Mucosa of stomach (tissue), 1 donor: Measurements from ENCODE around the gene FMNL2.
"Not testable (repeated sequence)": the region's sequence is repeated elsewhere in the genome, so short reads cannot be mapped to it uniquely, and the experiment has no call there.

Source experiments
- H3K27me3 ChIP-seq: one replicate; pipeline ENCODE4 v1.7.0; 2013; ENCODE audit warnings: mild to moderate bottlenecking, low read length; ENCODE audit not compliant: control insufficient read depth, insufficient read depth
- H3K36me3 ChIP-seq: one replicate; pipeline ENCODE4 v1.7.0; 2013; ENCODE audit warnings: low read length; ENCODE audit not compliant: control insufficient read depth, insufficient read depth
- H3K4me1 ChIP-seq: one replicate; pipeline ENCODE4 v1.7.0; 2013; ENCODE audit warnings: mild to moderate bottlenecking, low read length; ENCODE audit not compliant: control insufficient read depth, insufficient read depth
- H3K4me3 ChIP-seq: one replicate; pipeline ENCODE4 v1.7.0; 2013; ENCODE audit warnings: low read length
- H3K9ac ChIP-seq: one replicate; pipeline ENCODE4 v1.7.0; 2013; ENCODE audit warnings: mild to moderate bottlenecking, low read length, moderate library complexity
- H3K9me3 ChIP-seq: one replicate; pipeline ENCODE4 v1.7.0; 2013; ENCODE audit warnings: mild to moderate bottlenecking, low read length, moderate library complexity; ENCODE audit not compliant: control insufficient read depth
- donor health status: Pancreatic carcinoma.

The FMNL2 gene

DNA sequence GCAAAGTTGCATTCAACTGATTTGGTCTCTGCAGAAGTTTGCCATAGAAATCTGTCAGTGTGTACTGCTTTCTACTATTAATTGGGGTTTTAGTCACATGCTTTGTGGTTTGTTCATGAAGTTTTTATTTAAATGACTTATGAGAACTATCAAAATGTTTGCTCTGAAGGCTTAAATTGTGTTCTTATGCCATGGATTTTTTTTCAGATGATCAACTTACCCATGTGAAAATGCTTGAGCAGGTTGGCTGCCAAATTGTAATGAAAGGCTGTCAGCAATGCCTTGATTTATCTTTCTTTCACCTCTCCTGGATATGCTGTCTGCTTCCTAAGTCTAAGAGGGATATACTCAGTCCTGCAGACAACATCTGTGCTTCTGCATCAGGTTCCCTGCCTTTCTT lies 50.7 kb downstream of the FMNL2 start:
- no peaks in the 10 kb centered on the region for H3K4me1 ChIP-seq
- H3K27me3 ChIP-seq, result no peaks in the 10 kb centered on the region
- H3K9ac ChIP-seq, result no peak overlapping the region
- no peaks in the 10 kb centered on the region for H3K36me3 ChIP-seq
- no peaks in the 10 kb centered on the region for H3K9me3 ChIP-seq
- no peak overlapping the region for H3K4me3 ChIP-seq

DNA sequence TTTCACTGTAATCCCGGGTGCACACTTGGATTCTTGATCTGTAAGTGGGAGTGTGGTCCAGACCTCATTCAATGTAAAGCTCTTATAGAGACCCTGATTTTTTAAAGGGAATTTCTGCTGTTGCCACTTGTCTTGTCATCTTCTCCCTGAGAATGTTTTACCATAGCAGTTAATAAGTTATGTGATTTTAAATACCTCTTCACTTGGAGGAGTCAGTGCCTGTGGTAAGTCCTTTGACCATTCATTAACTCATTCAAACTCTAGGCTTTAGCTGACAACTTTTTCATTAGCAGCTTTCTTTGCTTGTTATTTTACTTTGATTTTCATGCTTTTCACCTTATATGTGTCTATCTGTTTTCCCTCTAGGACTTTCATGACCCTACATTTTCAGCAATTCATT lies 51.3 kb downstream of the FMNL2 start:
- peaks cover 5% of the 10 kb centered on the region for H3K4me1 ChIP-seq
- no peak overlapping the region for H3K9ac ChIP-seq
- no peaks in the 10 kb centered on the region for H3K36me3 ChIP-seq
- no peaks in the 10 kb centered on the region for H3K27me3 ChIP-seq
- H3K9me3 ChIP-seq, result no peaks in the 10 kb centered on the region
- no peak overlapping the region for H3K4me3 ChIP-seq

DNA sequence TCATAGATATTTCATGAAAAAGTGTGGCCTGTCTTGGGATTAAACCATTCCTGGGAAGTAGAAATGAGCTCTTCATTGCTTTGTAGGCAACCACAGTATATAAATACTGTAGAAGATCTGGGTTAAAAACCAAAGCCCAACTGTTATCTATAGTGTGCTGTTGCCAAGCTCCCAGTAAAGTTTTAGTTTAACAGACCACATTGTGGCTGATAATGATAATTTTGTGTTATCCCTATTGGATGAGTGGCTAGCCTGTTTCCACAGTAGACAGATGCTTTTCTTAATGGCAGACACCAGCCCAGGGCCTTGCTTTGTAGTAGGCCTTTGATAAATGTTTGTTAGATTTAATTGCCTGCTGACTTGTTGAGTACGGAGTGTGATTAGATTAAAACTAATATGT lies 52.1 kb downstream of the FMNL2 start:
- H3K4me1 ChIP-seq, result peaks cover 6% of the 10 kb centered on the region
- no peaks in the 10 kb centered on the region for H3K27me3 ChIP-seq
- no peak overlapping the region for H3K4me3 ChIP-seq
- H3K9ac ChIP-seq, result no peak overlapping the region
- no peaks in the 10 kb centered on the region for H3K9me3 ChIP-seq
- no peaks in the 10 kb centered on the region for H3K36me3 ChIP-seq

DNA sequence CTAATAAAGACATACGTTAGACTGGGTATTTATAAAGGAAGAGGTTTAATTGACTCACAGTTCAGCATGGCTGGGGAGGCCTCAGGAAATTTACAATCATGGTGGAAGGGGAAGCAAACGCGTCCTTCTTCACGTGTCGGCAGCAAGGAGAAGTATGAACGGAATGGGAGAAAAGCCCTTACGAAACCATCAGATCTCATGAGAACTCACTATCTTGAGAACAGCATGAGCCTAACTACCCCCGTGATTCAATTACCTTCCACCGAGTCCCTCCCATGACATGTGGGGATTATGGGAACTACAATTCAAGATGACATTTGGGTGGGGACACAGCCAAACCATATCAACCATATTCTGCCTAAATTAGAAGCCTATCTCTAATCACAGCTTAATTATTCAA lies 53.3 kb downstream of the FMNL2 start:
- H3K9me3 ChIP-seq, H3K9ac ChIP-seq, H3K27me3 ChIP-seq, H3K36me3 ChIP-seq, H3K4me1 ChIP-seq, H3K4me3 ChIP-seq: not testable (repeated sequence)

DNA sequence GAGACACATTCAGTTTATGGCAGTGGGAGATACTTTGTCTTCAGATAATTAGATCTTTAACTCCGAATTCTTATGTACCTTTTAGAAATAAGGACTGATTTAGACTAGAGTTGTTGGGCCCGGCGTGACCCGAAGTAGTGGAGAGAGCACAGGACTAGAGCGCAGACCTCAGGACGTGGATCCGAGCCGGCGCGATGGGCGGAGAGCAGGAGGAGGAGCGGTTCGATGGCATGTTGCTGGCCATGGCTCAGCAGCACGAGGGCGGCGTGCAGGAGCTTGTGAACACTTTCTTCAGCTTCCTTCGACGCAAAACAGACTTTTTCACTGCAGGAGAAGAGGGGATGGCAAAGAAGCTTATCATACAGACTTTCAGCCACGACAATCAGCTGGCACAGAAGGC lies 54.5 kb downstream of the FMNL2 start:
- Histone ChIP-seq H3K9me3 (no peaks in the 10 kb centered on the region), H3K9ac (no peak overlapping the region), H3K4me1 (peaks cover 6% of the 10 kb centered on the region), H3K27me3 (no peaks in the 10 kb centered on the region), H3K4me3 (no peak overlapping the region), H3K36me3 (no peaks in the 10 kb centered on the region)

DNA sequence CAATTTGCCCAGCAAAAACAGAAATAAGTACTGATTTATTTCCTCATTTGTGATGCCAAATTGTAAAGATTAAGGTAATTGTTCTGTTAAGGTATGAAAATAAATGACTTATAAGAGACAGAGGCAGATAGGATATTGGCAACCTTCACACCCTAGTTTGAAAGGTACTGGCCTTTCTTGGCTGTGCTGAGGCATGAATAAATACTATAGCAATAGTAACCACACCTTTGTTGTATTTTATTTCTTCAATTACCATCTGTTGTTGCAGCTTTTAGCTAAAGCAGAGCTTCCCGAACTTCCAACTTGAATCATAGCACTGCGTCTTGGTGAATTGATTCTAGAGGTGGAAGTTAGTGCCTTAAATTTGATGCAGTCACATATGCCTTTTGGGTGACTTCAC lies 55.9 kb downstream of the FMNL2 start:
- no peaks in the 10 kb centered on the region for H3K9me3 ChIP-seq
- no peaks in the 10 kb centered on the region for H3K36me3 ChIP-seq
- no peak overlapping the region for H3K9ac ChIP-seq
- no peak overlapping the region for H3K4me3 ChIP-seq
- H3K27me3 ChIP-seq, result no peaks in the 10 kb centered on the region
- H3K4me1 ChIP-seq, result peaks cover 6% of the 10 kb centered on the region

DNA sequence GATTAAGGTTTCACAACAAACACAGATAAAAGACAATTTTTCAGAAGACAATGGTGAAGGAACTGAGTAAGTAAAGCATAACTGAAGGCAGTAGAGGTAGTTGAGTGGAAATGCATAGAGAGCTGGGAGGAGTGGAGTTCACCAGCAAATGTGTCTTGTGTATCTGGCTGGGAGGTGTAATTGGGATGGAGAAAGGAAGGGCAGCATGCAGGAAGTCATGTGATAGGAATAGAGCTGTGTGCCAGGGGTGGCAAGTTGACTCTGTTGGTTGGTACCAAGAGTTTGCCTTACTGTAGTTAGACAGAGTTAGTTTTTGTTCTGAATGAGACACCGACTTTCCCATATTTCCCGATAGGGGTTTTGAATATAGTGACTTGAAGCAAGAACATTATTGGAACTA lies 56.3 kb downstream of the FMNL2 start:
- H3K27me3 ChIP-seq, result no peaks in the 10 kb centered on the region
- no peak overlapping the region for H3K9ac ChIP-seq
- H3K36me3 ChIP-seq, result no peaks in the 10 kb centered on the region
- no peak overlapping the region for H3K4me3 ChIP-seq
- H3K4me1 ChIP-seq, result peaks cover 6% of the 10 kb centered on the region
- no peaks in the 10 kb centered on the region for H3K9me3 ChIP-seq

DNA sequence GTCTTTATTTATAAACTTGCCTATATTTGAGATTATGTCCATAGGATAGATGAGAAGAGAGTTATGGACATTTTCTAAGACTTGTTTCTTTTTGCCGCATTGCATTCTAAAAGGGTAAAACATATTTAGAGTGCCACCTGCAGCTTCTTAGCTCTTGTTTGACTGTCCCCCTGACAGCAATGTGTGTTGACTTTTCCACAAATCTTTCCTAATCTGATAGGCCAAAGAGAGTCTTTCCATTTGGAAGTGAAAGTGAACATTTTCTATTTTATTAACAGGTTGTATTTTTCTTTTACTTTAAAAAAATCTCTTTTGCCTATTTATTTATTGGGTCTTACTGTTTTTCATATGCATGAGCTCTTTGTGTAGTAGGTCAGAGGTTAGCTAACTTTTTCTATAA lies 58.4 kb downstream of the FMNL2 start:
- Histone ChIP-seq H3K36me3 (no peaks in the 10 kb centered on the region), H3K9ac (no peak overlapping the region), H3K4me1 (peaks cover 6% of the 10 kb centered on the region), H3K27me3 (no peaks in the 10 kb centered on the region), H3K4me3 (no peak overlapping the region), H3K9me3 (no peaks in the 10 kb centered on the region)

DNA sequence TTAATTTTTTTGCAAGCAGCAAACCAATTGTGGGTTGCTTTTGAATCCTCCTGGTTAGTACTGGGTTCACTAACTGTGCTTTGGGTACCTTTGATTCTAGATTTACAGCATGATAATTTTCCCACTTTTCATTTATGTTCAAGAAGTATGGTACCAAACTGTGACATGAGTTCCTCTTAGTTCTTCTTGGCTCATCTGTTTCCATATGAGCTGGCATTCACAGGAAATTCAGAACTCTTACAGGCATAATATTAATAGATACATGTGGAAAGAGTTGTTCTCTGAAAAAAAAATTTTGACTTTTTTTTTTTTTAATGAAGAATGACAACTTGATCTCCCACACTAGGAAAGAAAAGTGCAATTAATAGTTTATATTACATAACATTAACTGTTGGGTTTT lies 59.4 kb downstream of the FMNL2 start:
- Histone ChIP-seq H3K4me1 (peaks cover 15% of the 10 kb centered on the region), H3K9me3 (no peaks in the 10 kb centered on the region), H3K4me3 (no peak overlapping the region), H3K9ac (no peak overlapping the region), H3K36me3 (no peaks in the 10 kb centered on the region), H3K27me3 (no peaks in the 10 kb centered on the region)

DNA sequence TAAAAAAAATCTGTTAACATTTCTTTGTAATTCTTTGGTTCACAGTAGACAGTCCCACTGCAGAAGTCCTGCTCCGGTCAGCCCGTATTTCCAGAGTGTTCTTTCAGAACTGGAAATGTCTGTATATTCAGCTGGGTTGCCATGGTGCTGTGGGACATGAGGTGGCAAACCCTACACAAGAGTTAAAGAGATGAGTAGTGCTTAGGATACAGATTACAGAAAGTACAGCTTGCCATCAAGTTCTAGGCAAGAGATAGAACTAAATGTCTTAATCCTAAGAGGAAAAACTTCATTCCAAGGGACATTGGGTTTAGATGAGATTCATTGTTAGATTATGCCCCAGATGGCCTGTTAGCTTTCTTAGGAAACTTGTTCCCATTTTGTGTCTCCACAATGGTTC lies 60.1 kb downstream of the FMNL2 start:
- Histone ChIP-seq H3K27me3 (no peaks in the 10 kb centered on the region), H3K4me3 (no peak overlapping the region), H3K9me3 (no peaks in the 10 kb centered on the region), H3K36me3 (no peaks in the 10 kb centered on the region), H3K4me1 (peaks cover 17% of the 10 kb centered on the region), H3K9ac (no peak overlapping the region)

DNA sequence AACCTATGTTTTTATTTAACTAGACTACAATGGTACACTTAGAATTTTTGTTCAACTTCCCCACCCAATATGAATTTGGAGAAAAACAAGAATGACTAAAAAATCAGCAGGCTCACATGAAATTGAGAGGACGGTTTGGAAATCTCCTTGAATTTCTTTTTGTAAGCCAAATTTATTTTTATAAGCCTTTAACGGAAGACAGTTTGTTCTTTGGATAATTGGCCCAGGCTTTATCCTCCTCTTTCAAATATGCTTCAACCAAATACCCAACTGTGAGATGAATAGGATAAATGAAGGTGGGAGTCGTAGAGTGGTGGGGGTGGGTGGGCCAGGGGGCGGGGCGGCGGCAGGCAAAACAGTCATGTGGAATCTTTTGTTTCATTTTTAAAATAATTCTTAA lies 60.6 kb downstream of the FMNL2 start:
- Histone ChIP-seq H3K27me3 (no peaks in the 10 kb centered on the region), H3K9ac (no peak overlapping the region), H3K9me3 (no peaks in the 10 kb centered on the region), H3K4me1 (peaks cover 17% of the 10 kb centered on the region), H3K4me3 (no peak overlapping the region), H3K36me3 (no peaks in the 10 kb centered on the region)

DNA sequence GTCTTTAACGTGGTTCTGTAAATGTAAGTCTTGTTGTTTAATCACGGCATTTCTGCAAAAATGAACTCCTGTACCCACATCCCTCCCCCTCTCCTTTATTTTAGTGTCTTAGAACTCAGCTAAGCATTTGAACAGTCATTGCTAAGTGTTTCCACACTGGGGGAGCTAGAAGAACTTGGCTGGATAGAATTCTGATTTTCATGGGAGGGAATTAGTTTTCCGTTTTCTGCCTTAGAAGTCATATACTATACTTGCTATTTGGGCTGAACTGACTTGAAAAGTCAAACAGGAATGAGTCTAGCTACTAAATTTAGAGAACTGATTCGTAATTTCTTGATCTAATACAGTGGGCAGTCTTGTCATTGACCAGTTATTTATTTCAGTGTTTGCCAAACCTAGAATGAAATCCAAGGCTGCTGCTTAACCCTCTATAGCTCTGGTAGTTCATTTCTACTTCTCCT lies 61.1 kb downstream of the FMNL2 start:
- peaks cover 14% of the 10 kb centered on the region for H3K4me1 ChIP-seq
- H3K9me3 ChIP-seq, result no peaks in the 10 kb centered on the region
- H3K4me3 ChIP-seq, result no peak overlapping the region
- no peaks in the 10 kb centered on the region for H3K36me3 ChIP-seq
- no peak overlapping the region for H3K9ac ChIP-seq
- H3K27me3 ChIP-seq, result no peaks in the 10 kb centered on the region

DNA sequence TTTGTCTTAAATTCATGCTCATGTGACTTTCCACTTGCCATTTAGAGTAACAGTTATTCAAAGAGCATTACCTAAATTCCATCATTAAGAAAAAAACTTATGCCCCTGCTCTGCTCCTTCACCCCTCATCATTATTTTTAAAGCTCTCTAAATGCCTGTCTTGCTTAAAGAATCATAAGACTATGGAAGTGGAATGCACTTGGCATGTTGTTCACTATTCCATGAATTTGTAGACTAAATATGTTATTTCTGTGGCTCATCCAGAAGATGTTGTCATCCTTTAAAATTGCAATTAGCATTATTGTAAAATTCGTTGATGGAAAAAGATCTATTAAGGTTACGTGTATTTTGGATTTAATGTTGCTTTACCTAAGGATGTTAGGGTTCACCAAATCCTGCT lies 61.8 kb downstream of the FMNL2 start:
- Histone ChIP-seq H3K4me1 (peaks cover 11% of the 10 kb centered on the region), H3K9ac (no peak overlapping the region), H3K4me3 (no peak overlapping the region), H3K9me3 (no peaks in the 10 kb centered on the region), H3K27me3 (no peaks in the 10 kb centered on the region), H3K36me3 (no peaks in the 10 kb centered on the region)
